Measurements from ENCODE around the gene ATXN1.

The ATXN1 gene

GRCh38 chr6:16324606-16325225, 436.5 kb downstream of the ATXN1 start:
- Histone ChIP-seq H3K9ac (ENCODE audit: low read length) (no peak overlapping the region), H3K4me1 (ENCODE audit: low read length) (peaks cover 11% of the 10 kb centered on the region), H2AFZ (ENCODE audit: low read depth, low read length) (no peak overlapping the region)

GRCh38 chr6:16324184-16324583, 437.1 kb downstream of the ATXN1 start:
- Histone ChIP-seq H3K27ac (ENCODE audit: low read length) (no peak overlapping the region), H3K4me3 (ENCODE audit: low read length) (no peak overlapping the region), H3K9ac (ENCODE audit: low read length) (no peak overlapping the region), H3K36me3 (replicated peaks; ENCODE audit: low read depth, low read length) (no peaks in the 10 kb centered on the region), H3K4me2 (ENCODE audit: low read length) (no peak overlapping the region), H3K27me3 (ENCODE audit: low read depth, low read length) (peaks cover 23% of the 10 kb centered on the region), H3K4me1 (ENCODE audit: low read length) (peaks cover 16% of the 10 kb centered on the region), H4K20me1 (ENCODE audit: insufficient read depth, low read length) (no peaks in the 10 kb centered on the region), H2AFZ (ENCODE audit: low read depth, low read length) (no peak overlapping the region), H3K9me3 (ENCODE audit: insufficient read depth, low read length) (no peaks in the 10 kb centered on the region), H3K79me2 (ENCODE audit: low read length) (no peaks in the 10 kb centered on the region)
- TF ChIP-seq, protein P1, sequence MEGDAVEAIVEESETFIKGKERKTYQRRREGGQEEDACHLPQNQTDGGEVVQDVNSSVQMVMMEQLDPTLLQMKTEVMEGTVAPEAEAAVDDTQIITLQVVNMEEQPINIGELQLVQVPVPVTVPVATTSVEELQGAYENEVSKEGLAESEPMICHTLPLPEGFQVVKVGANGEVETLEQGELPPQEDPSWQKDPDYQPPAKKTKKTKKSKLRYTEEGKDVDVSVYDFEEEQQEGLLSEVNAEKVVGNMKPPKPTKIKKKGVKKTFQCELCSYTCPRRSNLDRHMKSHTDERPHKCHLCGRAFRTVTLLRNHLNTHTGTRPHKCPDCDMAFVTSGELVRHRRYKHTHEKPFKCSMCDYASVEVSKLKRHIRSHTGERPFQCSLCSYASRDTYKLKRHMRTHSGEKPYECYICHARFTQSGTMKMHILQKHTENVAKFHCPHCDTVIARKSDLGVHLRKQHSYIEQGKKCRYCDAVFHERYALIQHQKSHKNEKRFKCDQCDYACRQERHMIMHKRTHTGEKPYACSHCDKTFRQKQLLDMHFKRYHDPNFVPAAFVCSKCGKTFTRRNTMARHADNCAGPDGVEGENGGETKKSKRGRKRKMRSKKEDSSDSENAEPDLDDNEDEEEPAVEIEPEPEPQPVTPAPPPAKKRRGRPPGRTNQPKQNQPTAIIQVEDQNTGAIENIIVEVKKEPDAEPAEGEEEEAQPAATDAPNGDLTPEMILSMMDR (IDR thresholded peaks at IDR 0.05; ENCODE audit: low read depth, low read length): no peak
- TF ChIP-seq EZH2phosphoT487 (IDR thresholded peaks at IDR 0.05; ENCODE audit: low read depth): no peak

More at GRCh38 chr6:16324606-16325225, 436.5 kb downstream of the ATXN1 start:
- H3K36me3 ChIP-seq (replicated peaks; ENCODE audit: low read depth, low read length): no peaks in the 10 kb centered on the region
- no peaks in the 10 kb centered on the region for H3K79me2 ChIP-seq (ENCODE audit: low read length)
- H3K9me3 ChIP-seq (ENCODE audit: insufficient read depth, low read length): no peaks in the 10 kb centered on the region
- no peaks in the 10 kb centered on the region for H4K20me1 ChIP-seq (ENCODE audit: insufficient read depth, low read length)
- TF ChIP-seq, protein P1 (IDR thresholded peaks at IDR 0.05; ENCODE audit: low read depth, low read length): no peak
- no peak overlapping the region for H3K4me2 ChIP-seq (ENCODE audit: low read length)
- H3K27ac ChIP-seq (ENCODE audit: low read length): no peak overlapping the region
- H3K27me3 ChIP-seq (ENCODE audit: low read depth, low read length): peaks cover 23% of the 10 kb centered on the region
- H3K4me3 ChIP-seq (ENCODE audit: low read length): no peak overlapping the region

GRCh38 chr6:16322666-16323312, 438.5 kb downstream of the ATXN1 start:
- Histone ChIP-seq H3K79me2 (ENCODE audit: low read length) (no peaks in the 10 kb centered on the region), H3K36me3 (replicated peaks; ENCODE audit: low read depth, low read length) (no peaks in the 10 kb centered on the region), H3K9ac (ENCODE audit: low read length) (no peak overlapping the region), H3K27ac (ENCODE audit: low read length) (no peak overlapping the region), H3K27me3 (ENCODE audit: low read depth, low read length) (peaks cover 32% of the 10 kb centered on the region), H3K9me3 (ENCODE audit: insufficient read depth, low read length) (no peaks in the 10 kb centered on the region), H3K4me1 (ENCODE audit: low read length) (peaks cover 16% of the 10 kb centered on the region), H3K4me3 (ENCODE audit: low read length) (no peak overlapping the region), H2AFZ (ENCODE audit: low read depth, low read length) (peak overlapping the region; percentile 53; the same call in 1 of the 2 replicates), H4K20me1 (ENCODE audit: insufficient read depth, low read length) (no peaks in the 10 kb centered on the region), H3K4me2 (ENCODE audit: low read length) (peak overlapping the region; percentile 34)
- TF ChIP-seq, protein P1 (IDR thresholded peaks at IDR 0.05; ENCODE audit: low read depth, low read length): no peak
- TF ChIP-seq EZH2phosphoT487 (IDR thresholded peaks at IDR 0.05; ENCODE audit: low read depth): no peak

GRCh38 chr6:16321826-16322225, 439.4 kb downstream of the ATXN1 start:
- Histone ChIP-seq H3K27me3 (ENCODE audit: low read depth, low read length) (peaks cover 36% of the 10 kb centered on the region), H4K20me1 (ENCODE audit: insufficient read depth, low read length) (no peaks in the 10 kb centered on the region), H3K9ac (ENCODE audit: low read length) (no peak overlapping the region), H3K9me3 (ENCODE audit: insufficient read depth, low read length) (no peaks in the 10 kb centered on the region), H3K36me3 (replicated peaks; ENCODE audit: low read depth, low read length) (no peaks in the 10 kb centered on the region), H3K4me1 (ENCODE audit: low read length) (peaks cover 16% of the 10 kb centered on the region), H3K79me2 (ENCODE audit: low read length) (no peaks in the 10 kb centered on the region), H3K4me2 (ENCODE audit: low read length) (no peak overlapping the region), H3K4me3 (ENCODE audit: low read length) (no peak overlapping the region), H3K27ac (ENCODE audit: low read length) (no peak overlapping the region), H2AFZ (ENCODE audit: low read depth, low read length) (no peak overlapping the region)
- TF ChIP-seq EZH2phosphoT487 (IDR thresholded peaks at IDR 0.05; ENCODE audit: low read depth): no peak
- TF ChIP-seq, protein P1 (IDR thresholded peaks at IDR 0.05; ENCODE audit: low read depth, low read length): no peak
